Breast epithelium (tissue), 3 donors: ENCODE measurements around the gene EIF2A.

Experiments used
- POLR2A ChIP-seq: fragments of 450-650 bp; IDR thresholded peaks from one replicate; pipeline ENCODE4 v1.6.1; 2016; ENCODE audit warnings: antibody characterized with exemption, mild to moderate bottlenecking, moderate library complexity
- POLR2AphosphoS5 ChIP-seq, 3 donors: sonication (generic); formaldehyde crosslinking; IDR thresholded peaks; one replicate each; pipeline ENCODE4 v1.6.1; 2017; ENCODE audit warnings: antibody characterized with exemption in 3 of 3
- TF ChIP-seq, protein P1 (sequence below), 3 donors: fragments of 450-650 bp; IDR thresholded peaks; one replicate each; pipeline ENCODE4 v1.5.1; 2016 to 2017; ENCODE audit warnings: antibody characterized with exemption in 3 of 3, mild to moderate bottlenecking in 3 of 3, moderate library complexity in 3 of 3

GRCh38 chr3:150509780-150510179 is 36.8 kb upstream of the EIF2A start:
- TF ChIP-seq, protein P1, sequence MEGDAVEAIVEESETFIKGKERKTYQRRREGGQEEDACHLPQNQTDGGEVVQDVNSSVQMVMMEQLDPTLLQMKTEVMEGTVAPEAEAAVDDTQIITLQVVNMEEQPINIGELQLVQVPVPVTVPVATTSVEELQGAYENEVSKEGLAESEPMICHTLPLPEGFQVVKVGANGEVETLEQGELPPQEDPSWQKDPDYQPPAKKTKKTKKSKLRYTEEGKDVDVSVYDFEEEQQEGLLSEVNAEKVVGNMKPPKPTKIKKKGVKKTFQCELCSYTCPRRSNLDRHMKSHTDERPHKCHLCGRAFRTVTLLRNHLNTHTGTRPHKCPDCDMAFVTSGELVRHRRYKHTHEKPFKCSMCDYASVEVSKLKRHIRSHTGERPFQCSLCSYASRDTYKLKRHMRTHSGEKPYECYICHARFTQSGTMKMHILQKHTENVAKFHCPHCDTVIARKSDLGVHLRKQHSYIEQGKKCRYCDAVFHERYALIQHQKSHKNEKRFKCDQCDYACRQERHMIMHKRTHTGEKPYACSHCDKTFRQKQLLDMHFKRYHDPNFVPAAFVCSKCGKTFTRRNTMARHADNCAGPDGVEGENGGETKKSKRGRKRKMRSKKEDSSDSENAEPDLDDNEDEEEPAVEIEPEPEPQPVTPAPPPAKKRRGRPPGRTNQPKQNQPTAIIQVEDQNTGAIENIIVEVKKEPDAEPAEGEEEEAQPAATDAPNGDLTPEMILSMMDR (IDR thresholded peaks at IDR 0.05), result no peak
- no peak for TF ChIP-seq POLR2A
- TF ChIP-seq POLR2AphosphoS5 (IDR thresholded peaks at IDR 0.05), result no peak
